ENCODE results near the gene IFT122. TPM values are rescaled to one million over a fixed set of nuclear protein-coding genes. Genes with fewer than 3 reads are reported as not detected.

The IFT122 gene
- total and polyA plus RNA-seq, 8 donors = 15.3 to 37.1 (median 21.8) TPM

DNA sequence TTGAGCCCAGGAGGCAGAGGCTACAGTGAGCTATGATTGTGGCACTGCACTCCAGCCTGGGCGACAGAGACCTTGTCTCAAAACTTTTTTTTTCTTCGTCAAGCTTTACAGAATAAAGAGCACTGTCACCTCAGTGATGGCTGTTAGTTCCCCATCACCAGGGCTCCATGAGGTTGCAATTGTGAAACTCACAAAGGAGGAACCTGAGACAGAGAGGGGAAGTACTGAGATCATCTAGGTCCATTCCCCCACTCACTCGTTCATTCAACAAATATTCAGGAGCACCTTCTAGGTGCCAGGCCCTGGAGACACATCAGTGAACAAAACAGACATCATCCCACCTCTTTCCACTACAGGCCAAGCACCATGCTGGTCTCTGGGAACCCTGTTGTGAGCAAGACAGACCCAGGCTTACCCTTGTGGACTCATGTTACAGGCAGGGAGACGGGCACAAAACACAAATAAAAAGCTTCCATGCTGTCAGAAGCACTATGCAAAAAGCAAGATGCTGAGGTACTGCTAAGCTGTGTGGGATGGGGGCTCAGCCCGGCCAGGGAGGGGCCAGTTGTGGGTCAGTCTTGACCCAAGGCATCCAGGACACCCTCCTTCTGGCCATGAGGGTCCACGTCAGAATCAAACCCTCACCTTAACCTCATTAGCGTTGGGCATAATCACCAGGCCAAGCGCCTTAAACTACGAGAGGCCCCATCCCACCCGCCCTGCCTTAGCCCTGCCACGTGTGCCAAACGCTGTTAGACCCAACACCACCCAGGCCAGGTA, 86.3 kb downstream of the IFT122 start:
- H3K27me3 ChIP-seq = no peaks in the 10 kb centered on the region
- ATAC-seq (peak in 2 of 4 donors; percentile 48 to 81), DNase-seq (peak in 1 of 6 donors; percentile 13), FAIRE-seq (no peak)
- no peak overlapping the region for H3K27ac ChIP-seq
- H3K36me3 ChIP-seq = no peaks in the 10 kb centered on the region
- TF ChIP-seq, protein P1, sequence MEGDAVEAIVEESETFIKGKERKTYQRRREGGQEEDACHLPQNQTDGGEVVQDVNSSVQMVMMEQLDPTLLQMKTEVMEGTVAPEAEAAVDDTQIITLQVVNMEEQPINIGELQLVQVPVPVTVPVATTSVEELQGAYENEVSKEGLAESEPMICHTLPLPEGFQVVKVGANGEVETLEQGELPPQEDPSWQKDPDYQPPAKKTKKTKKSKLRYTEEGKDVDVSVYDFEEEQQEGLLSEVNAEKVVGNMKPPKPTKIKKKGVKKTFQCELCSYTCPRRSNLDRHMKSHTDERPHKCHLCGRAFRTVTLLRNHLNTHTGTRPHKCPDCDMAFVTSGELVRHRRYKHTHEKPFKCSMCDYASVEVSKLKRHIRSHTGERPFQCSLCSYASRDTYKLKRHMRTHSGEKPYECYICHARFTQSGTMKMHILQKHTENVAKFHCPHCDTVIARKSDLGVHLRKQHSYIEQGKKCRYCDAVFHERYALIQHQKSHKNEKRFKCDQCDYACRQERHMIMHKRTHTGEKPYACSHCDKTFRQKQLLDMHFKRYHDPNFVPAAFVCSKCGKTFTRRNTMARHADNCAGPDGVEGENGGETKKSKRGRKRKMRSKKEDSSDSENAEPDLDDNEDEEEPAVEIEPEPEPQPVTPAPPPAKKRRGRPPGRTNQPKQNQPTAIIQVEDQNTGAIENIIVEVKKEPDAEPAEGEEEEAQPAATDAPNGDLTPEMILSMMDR (IDR thresholded peaks at IDR 0.05) = no peak
- H3K4me1 ChIP-seq = no peaks in the 10 kb centered on the region
- WGBS, 2 donors = 75 to 76% methylated on average over 12 of the region's 12 CpGs
- H3K4me3 ChIP-seq = no peak overlapping the region
- intact Hi-C loops (cut with DNase I) = no loop called here
- no peaks in the 10 kb centered on the region for H3K9me3 ChIP-seq

DNA sequence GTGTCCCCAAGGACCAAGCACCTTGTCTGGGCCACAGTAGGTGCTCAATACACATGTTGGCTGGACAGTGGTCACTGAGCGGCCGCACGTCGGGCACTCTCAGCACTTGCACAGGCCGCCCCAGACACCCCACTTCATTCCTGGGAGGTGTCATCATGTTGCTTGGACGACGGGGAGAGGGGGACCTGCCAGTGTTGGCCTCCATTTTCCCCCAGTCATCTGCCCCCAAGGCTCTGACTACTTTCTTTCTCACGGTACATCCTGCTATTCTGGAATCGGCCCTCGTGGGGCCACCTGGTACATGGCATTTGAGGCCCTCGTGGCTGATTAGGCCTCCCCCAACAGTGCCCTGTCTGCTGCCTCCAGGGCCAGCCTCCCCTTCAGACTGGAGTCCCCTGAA, 87.2 kb downstream of the IFT122 start:
- Histone ChIP-seq H3K36me3 (no peaks in the 10 kb centered on the region), H3K4me1 (no peaks in the 10 kb centered on the region), H3K27me3 (no peaks in the 10 kb centered on the region), H3K27ac (no peak overlapping the region), H3K9me3 (no peaks in the 10 kb centered on the region), H3K4me3 (no peak overlapping the region)
- peak in 1 of 6 donors; percentile 28 for DNase-seq
- intact Hi-C loops (cut with DNase I) = no loop called here
- no peak for FAIRE-seq
- TF ChIP-seq, protein P1 (IDR thresholded peaks at IDR 0.05) = no peak
- 85 to 86% methylated on average over 11 of the region's 11 CpGs for WGBS, 2 donors
- no peak for ATAC-seq

DNA sequence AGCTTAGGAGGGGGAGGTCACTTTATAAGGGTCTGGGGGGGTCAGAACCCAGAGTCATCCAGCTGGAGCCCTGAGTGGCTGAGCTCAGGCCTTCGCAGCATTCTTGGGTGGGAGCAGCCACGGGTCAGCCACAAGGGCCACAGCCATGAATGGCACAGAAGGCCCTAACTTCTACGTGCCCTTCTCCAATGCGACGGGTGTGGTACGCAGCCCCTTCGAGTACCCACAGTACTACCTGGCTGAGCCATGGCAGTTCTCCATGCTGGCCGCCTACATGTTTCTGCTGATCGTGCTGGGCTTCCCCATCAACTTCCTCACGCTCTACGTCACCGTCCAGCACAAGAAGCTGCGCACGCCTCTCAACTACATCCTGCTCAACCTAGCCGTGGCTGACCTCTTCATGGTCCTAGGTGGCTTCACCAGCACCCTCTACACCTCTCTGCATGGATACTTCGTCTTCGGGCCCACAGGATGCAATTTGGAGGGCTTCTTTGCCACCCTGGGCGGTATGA, 88.6 kb downstream of the IFT122 start, which contains the start of gene RHO:
Gene RHO (plus strand): TSS at position 51 of the 512 bp plus-strand sequence. CDS start 95 bp downstream, at position 146.
- Histone ChIP-seq H3K36me3 (no peaks in the 10 kb centered on the region), H3K4me3 (no peak within 1 kb of the TSS), H3K27ac (no peak within 1 kb of the TSS), H3K4me1 (no peaks in the 10 kb centered on the region), H3K9me3 (no peaks in the 10 kb centered on the region), H3K27me3 (no peaks in the 10 kb centered on the region)
- intact Hi-C loops (cut with DNase I) = no loop called here
- FAIRE-seq (no peak), ATAC-seq (no peak), DNase-seq (peak in 1 of 6 donors; percentile 36)
- TF ChIP-seq, protein P1 (IDR thresholded peaks at IDR 0.05) = no peak
- WGBS, 2 donors = 90 to 97% methylated on average over 18 of the region's 18 CpGs

DNA sequence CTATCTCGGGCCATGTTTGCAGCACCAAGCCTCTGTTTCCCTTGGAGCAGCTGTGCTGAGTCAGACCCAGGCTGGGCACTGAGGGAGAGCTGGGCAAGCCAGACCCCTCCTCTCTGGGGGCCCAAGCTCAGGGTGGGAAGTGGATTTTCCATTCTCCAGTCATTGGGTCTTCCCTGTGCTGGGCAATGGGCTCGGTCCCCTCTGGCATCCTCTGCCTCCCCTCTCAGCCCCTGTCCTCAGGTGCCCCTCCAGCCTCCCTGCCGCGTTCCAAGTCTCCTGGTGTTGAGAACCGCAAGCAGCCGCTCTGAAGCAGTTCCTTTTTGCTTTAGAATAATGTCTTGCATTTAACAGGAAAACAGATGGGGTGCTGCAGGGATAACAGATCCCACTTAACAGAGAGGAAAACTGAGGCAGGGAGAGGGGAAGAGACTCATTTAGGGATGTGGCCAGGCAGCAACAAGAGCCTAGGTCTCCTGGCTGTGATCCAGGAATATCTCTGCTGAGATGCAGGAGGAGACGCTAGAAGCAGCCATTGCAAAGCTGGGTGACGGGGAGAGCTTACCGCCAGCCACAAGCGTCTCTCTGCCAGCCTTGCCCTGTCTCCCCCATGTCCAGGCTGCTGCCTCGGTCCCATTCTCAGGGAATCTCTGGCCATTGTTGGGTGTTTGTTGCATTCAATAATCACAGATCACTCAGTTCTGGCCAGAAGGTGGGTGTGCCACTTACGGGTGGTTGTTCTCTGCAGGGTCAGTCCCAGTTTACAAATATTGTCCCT, 89.6 kb downstream of the IFT122 start:
- FAIRE-seq = no peak

More for the DNA sequence above, 89.6 kb downstream of the IFT122 start:
- no peaks in the 10 kb centered on the region for H3K4me1 ChIP-seq
- intact Hi-C loops (cut with DNase I) = no loop called here
- ATAC-seq (no peak), DNase-seq (peak in 1 of 6 donors; percentile 43)
- H3K4me3 ChIP-seq = no peak overlapping the region
- 80 to 81% methylated on average over 12 of the region's 12 CpGs for WGBS, 2 donors
- no peaks in the 10 kb centered on the region for H3K27me3 ChIP-seq
- no peaks in the 10 kb centered on the region for H3K9me3 ChIP-seq
- TF ChIP-seq, protein P1 (IDR thresholded peaks at IDR 0.05) = no peak
- H3K27ac ChIP-seq = no peak overlapping the region
- H3K36me3 ChIP-seq = no peaks in the 10 kb centered on the region

All from pancreas (tissue), 10 donors.